NCI-H1694 treated with DMSO at 0.1 percent for 48 hours (cell line): ENCODE results near the gene CADM2.

Source experiments
- DNase-seq: peaks from one replicate; lab custom pipeline; 2025; lab: John Stamatoyannopoulos, UW

CADM2 gene

DNA sequence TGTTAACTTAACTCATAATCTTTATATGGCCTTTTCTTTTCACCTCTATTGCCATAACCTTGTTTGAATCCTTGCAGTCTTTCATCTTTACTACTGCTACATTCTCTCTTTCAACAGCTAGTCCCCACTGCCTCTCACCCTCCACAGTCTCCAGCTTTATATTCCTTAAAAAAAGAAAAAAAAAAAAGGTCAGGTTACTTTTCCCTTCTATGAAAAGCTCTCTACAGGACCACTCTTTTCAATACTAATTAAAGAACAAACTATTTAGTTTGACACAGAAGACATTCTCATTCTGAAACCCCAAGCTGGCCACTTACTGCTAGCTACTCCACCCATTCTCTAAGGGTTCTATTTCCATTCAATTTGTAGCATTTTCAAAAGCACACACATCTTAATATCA is 25.6 kb downstream of the CADM2 start:
- DNase-seq: no peak

DNA sequence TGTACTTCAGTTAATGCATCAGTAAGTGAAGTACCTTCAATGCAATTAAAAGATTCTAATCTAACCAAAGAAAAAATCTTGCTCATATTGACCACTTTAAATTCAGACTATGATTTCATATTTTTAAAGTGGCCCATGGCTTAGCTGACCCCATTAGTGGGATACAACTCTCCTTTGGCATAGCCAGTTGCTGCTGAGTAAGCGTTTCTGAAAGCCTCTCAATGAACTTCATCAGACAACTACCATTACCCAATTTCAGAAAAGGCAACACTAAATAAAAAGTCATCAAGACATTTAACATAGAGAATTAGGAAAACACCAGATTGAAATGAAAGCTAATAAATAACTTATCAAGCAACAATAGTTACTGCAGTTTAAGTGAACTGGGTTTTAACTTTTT is 27.0 kb downstream of the CADM2 start:
- no peak for DNase-seq

DNA sequence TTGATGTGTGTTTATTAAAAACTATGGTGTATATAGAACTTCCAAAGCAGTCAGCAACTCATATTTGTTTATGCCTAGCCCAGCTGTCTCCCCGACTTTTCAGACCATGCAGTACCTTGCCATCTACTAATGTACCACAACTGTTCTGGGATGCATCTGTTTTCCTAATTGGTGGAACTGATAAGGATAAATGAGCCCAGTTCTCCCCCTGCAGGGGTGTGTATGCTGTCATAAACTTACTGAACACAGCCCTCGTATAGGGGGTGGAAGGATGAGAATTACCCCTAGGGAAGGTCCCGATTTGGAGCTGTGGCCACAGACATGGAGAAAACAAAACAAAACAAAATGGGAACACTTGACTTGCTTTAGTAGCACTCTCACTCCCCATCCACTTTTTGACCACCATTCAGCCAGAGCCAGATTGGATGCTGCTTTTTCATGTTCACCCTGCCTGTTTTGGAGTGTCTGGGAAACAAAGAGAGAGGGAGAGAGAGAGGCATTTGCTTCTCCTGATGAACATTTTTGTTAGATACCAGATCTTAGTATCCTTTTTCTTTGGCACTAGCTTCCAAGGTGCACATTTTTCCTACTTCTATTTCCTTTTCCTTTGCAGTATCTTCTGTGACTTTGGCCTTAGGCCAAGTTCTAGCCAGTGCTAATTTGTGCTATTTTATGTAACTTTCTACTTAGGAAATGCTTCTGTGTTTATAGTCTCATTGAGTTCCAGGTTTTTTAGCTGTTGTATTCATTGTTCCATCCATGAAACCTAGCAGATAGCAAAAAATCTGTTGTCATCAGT is 29.1 kb downstream of the CADM2 start:
- DNase-seq: no peak

DNA sequence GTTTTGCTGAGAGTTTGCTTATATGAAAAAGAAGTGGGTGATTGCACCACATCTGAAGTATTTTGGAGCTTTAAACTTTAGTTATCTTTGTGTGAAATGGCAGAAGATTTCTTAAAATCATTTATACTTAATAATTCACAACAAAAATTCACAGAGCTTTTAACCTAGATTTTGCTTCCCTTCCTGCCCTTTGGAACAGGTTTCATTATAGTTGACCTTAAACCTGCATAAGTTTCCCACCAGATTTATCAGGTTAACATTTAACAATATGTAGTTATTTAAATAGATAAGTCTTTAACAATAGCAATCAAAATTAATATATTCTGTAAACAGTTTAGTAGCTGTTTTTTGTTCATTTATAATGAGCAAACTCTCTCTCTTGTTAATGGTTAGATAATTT is 30.3 kb downstream of the CADM2 start:
- DNase-seq: no peak

DNA sequence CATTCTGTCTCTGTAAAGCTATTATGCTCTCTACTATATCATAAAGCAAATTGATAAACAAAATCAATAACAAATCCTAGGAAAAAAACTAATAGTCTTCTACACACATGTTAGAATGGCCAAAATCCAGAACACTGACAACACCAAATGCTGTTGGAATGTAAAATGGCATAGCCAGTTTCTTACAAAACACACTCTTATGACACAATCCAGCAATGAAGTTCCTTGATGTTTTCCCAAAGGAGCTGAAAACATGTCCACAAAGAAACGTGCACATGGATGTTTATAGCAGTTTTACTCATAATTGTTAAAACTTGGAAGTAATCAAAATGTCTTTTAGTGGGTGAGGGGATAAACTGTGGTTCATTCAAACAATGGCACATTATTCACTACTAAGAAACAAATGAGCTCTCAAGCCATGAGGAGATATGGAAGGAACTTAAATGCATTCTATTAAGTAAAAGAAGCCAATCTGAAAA is 32.7 kb downstream of the CADM2 start:
- DNase-seq: no peak

DNA sequence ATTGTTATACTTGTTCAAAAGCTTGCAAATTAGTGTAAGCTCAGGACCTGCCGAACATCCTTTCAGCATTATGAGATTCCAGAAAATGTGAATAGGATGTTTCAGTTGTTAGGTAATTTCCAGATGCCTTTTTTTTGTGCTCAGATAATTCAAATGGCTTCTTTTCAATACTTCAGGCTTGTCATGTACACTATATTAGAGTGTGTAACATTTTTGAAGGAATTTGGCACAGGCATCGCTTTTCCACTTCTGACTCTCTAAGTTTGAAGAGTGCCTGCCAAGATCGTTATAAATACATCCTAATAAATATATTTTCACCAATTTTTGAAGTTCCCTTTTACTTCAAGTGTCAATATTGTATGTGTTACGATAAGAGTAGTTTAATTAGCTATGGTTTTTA is 35.2 kb downstream of the CADM2 start:
- no peak for DNase-seq

DNA sequence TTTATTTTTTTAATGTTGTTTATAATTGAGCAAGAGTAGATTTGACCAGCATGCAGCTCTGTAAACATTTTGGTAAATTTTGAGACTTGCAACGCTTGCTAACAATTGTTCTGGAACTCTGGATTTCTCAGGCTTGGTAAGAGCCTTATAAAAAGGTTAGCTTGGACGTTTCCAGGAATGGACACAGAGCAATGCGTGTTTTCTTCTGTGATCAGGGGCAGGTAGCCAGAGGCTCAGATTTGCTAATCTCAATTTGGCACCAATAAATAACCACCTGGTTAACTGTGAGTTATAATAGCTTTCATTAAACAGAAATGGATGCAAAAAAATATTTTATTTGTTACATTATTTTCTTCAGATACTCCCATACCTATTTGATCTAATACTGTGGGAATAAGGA is 39.8 kb downstream of the CADM2 start:
- no peak for DNase-seq

DNA sequence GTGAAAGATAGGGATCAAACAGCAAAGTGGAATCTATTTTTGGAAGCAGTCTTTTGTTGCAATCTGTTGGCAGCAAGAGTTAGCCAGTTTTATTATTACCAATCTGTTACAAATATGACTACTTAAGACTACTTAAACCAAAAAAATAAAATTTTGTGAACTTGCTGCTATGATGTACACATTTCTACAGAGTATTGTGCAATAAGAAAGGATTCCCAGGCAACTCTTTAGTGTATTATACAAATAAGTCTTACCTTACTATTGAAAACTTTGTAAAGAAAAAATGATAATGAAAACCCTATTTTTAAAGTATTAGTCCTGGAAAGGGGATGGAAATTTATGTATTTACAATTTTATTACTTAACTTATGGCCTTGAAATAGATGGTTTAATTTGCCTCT is 44.7 kb downstream of the CADM2 start:
- DNase-seq: no peak

DNA sequence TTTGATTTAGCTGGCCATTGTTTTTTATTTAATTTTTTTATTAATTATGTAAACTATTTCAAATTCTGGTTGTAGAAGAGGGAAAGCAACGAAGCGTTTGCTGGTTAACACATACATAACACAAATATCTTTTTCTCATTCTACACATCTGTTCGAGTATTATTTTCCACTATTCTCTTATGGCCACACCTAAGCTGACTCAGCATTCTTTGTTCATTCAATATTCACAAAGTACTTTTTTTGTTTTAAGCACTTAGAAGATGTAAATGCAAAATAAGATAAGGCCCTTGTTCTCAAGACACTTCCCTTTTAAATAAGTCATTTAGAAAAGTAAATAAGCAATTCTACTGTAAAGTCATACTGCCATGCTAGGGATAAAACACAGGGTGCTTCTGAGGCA is 45.4 kb downstream of the CADM2 start:
- no peak for DNase-seq

DNA sequence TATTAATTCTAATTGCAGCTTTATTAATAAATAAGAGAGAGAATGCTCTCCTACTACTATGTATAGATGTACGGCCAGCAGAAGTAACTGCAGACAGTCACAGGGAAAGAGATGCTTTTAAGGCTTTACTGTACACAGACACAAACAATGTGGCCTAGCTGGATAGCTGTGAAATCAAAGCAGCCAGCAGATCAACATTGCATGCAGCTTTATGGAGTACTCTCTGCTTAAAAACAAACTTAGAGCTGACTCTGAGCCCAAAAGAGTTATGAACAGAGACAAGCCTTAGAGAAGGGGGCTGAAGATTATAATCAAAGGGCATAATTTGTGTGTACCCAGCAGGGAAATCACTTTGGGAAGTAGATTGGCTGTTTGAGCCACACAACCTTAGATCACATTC is 47.2 kb downstream of the CADM2 start:
- no peak for DNase-seq

DNA sequence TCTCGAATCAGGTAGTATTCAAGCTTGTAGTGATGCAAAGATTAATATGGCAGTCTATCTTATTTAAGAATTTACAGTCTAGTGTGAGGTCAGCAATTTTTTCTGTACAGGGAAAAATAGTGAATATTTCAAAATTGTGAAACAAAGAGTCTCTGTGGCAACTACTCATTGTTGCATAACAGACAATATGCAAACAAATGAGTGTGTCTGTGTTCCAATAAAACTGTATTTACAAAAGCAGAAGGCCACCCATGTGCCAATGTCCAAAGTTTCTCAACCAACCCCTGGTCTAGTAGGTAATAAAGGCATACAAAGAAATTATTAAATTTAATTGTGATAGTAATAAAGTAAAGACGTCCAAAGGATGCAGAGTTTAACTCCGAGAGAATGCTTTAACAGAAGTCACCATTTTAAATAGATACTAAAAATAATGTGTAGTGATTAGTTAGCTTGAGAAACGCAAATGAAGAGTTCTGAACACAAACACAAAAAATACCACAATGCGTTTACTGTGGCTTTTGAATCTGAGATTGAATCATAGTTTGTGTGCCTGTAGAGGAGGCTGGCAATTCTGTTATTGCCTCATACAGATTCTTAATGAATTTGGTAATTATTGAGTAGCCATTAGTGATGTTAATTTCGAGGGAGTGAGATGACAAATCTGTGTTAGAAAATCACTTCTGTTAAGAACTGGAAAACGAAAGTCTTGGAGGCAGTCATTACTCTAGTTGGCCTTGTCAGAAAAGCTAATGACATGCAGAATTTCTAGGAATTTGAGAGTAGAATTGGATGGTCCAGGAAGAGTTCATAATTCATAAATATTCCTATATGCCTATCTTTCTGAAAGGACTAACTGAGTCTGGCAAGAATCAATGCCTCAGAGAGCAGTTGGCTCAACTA is 48.7 kb downstream of the CADM2 start:
- no peak for DNase-seq

DNA sequence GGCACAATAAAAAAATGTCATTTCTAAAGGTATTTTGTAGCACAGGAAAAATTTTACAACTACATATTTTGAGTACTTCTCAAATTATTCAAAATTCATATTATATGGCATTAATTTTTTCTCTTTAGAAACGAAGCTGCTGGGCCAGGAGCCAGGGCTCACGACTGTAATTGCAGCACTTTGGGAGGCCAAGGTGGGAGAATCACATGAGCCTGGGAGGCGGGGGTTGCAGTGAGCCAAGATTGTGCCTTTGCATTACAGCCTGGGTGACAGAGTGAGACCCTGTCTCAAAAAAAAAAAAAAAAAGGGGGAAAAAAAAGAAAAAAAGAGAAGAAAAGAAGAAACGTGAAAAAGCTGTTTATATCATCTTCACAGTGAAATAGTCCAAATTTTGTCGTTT is 62.0 kb downstream of the CADM2 start:
- DNase-seq: no peak

DNA sequence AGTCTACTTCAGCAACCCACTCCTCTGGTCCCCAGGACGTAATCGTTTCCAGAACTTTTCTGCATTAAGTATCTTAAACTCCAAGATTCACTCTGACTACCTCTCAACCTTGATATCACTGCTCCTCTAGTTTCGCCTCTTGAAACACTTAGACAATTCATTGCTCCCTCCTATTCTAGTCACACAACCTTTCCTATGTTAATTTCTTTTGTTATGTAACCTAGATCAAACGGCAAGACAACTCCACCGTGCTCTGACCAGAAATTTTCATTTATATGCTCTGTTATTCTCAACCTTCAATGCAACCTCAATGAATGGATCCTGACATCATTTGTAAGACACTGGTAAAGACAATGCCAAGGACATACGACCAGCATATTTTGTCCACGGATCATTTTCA is 71.3 kb downstream of the CADM2 start:
- DNase-seq: no peak

DNA sequence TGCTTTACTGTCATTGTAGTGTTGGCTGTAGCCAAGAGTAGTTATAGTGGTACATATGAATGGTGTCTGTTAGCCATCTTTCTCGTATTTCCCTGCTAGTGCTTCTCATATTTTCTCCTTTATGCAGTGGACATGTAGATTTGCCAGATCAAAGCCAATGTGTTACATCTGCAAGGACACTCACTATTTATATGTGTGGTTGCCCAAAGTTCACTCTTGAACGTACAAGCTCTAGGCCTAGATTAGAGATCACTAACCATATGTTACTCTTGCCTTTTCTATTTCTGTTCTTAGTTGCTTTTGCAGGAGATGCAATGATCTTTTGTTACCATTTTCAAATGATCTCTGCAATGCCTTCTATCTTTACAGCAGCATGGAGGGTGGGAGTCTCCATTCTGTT is 78.4 kb downstream of the CADM2 start:
- DNase-seq: no peak

DNA sequence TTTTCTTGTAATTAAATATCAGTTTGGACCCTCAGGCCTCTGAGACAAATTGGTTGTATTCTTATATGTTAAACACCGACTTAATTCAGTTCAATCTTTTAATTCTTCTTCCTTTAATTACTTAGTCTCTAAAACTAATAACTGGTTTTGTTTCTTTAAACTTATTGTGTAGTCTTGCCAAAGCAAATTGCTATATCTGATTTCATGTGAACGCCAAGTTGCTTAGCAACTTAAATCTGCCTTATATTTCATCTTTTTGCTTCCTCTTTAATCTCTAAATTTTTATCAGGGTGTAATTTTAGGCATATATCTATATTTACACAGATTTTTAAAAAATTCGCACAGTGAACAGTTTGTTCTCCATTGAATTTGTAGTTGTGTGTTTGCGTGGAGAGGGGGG is 82.2 kb downstream of the CADM2 start:
- no peak for DNase-seq

DNA sequence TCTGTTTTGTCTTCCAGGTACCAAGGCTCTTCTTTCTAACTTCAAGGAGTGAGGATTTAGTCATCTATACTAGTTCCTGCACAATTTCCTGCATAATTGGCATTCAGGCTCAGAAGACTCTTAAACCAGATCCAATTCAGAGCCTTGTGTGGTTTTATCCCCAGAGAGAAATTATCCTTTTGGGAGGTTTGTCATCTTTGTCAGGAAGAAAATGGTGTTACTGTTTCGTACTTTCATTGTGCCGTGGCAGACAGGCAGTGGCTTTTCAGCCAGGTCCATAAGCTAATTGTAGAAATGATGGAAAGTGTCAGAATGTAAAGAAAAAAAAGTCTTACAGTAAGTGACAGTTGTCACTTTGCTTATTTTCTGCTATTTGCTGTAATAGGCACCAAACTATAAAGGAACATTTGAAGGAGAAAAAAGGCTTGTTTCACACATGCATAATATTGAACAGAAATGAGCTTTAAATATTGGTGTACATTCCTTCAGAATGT is 82.8 kb downstream of the CADM2 start:
- no peak for DNase-seq

DNA sequence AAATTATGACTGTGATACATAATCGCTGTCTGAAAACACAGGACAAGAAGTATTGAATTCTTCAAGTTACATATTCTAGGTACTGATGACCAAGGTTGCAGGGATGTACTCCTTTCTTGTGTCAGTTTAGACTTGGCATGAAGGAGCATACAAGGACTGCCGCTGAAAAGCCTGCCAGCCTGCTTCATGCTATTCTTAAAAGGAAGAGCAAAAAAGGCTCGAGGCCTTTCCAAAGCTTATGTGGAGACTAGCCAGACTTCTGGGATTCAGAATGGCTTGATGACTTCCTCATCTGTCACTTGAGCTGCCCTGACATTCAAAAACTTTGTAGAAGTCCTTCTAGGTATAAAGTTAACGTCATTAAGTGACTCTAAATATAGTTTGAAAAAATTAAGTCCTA is 92.0 kb downstream of the CADM2 start:
- no peak for DNase-seq

DNA sequence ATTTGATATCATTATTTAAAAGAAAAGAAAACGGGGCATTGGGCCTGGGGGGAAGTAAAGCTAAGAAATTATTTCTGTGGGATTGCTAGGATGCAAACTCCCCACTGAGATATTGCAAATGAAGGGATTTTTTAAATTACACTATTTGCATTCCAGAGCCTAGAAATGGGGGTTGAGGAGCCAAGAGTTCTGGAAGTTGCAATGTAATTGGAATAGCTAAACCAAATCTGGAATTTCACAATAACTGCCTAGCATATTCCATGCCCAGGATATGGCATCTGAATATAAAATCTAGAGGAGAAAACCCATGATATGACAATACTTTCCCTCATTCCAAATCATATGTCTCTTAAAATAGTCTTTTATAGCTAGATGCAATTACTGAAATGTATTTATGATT is 93.0 kb downstream of the CADM2 start:
- DNase-seq: no peak

DNA sequence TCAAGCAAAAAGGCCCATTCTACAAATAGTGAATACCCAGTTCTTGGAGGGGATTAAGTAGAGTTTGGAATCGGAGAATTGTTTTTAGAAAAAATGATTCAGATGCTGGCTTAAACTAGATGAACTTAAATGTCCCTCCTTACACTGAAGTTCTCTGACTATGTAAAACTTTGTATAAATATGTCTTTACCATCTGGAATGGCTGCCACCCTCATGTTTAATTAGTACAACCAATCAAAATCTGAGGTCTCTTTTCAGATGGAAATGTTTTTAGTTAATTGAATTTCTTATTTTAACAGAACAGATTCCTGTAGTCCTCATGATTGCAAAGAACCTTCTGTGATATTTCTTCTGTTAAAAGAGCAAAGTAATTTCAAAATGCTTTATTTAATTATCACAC is 94.8 kb downstream of the CADM2 start:
- no peak for DNase-seq

DNA sequence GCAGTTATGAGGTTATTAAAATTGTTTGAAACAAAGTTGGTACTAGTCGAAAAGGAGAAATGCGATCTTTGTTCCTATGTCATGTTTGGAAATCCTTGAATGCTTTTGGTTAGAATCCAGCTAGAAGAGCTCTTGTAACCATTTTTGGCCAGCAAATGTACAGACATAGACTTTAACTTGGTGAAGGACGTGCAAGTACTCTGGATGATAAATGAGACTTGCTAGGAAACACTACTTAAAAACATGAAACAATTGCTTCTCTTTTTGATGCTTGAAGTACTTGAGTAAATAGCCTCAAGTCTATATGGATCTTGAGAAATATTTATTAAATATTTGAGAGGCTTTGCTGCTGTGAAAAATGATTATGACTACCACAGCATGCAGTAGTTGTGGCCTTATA is 95.8 kb downstream of the CADM2 start:
- DNase-seq: no peak

DNA sequence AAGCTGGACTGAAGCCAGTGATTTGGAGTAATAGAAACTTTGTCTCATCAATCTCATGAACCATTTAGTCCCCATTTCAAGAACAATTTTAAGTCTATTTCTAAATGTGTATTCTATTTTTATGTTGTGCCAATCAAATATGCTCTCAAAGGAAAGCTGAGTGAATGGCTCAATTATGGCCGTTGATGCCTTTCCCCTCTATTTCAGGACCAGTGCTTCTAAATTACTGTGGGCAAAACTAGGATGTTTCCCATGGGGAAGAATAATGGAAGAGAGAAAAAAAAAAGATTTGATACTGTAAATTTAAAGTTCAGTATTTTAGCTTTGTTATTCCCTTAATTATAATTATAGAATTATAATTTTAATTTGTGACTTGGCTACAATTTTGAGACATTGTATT is 110.1 kb downstream of the CADM2 start:
- no peak for DNase-seq

DNA sequence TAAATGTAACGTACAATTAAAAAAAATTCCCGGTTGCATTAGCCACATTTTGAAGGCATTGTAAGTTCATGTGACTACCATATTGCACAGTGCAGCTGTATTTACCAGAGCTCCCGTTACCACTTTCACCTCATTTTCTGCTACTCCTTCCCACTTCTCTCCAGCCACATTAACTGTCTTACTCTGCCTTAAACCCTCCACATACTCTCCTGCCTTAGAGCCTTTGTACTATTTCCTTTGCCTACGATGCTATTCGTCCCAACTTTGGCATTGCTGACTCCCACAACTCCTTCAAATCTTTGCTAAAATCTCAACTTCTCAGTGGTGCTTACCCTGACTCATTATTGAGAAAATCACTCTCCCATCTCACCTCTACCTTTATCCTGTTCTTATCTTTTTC is 115.2 kb downstream of the CADM2 start:
- no peak for DNase-seq

DNA sequence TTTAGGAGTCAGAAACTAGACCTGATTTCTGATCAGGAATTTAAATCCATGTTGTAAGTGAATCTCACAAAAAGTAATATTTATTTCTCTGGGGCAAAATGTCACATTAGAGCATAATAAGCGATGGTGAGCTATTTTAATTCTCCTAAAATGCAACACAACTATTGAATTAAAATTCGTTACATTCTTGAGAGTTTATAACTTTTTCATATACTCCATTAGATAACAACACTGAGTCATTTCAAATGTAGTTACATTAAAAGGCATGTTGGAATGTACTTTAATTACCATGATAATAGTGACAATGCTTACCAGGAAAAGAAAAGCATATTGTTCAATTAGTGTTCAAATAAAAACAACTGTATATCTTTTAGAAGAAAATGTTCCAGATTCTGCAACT is 116.9 kb downstream of the CADM2 start:
- no peak for DNase-seq
